ENCODE results near the gene METTL8.

- no peak for TF ChIP-seq CTCF (IDR thresholded peaks at IDR 0.05)
- TF ChIP-seq POLR2A (IDR thresholded peaks at IDR 0.05), result no peak
Measured at GRCh38 chr2:171327043-171327496, 106.7 kb downstream of the METTL8 start.

Data from uterus (tissue), 2 donors.